NCI-H2029 treated with DMSO at 0.1 percent for 48 hours (cell line): ENCODE results near the gene KCMF1.

Source experiments
- DNase-seq: peaks from one replicate; lab custom pipeline; 2025; lab: John Stamatoyannopoulos, UW

KCMF1 gene

DNA sequence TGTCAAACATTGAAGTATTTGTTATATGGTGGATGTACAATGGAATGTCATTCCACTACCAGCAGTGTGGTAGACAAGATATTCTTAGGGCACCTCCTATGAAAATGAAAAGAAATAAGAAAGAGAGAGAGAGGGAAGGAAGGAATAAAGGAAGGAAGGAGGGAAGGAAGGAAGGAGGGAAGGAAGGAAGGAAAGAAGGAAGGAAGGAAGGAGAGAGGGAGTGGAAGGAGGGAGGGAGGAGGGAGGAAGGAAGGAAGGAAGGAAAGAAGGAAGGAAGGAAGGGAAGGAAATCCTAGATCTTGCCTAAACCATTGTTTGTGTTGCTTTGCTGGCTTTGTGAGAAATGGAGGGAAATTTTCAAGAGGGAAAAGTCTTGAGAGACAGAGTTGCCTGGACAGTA, 112.1 kb downstream of the KCMF1 start:
- no peak for DNase-seq

DNA sequence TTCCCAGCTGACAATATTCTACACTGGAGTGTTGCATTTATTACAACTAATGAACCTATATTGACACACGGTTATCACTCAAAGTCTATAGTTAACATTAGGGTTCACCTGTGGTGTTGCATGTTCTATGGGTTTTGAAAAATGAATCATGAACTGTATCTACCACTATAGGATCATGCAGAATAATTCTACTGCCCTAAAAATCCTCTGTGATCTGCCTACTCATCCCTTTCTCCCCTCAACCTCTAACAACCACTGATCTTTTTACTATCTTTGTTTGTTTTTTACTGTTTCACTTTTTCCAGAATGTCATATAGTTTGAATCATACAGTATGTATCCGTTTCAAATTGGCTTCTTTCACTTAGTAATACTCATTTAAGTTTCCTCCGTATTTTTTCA, 114.6 kb downstream of the KCMF1 start:
- DNase-seq = no peak

DNA sequence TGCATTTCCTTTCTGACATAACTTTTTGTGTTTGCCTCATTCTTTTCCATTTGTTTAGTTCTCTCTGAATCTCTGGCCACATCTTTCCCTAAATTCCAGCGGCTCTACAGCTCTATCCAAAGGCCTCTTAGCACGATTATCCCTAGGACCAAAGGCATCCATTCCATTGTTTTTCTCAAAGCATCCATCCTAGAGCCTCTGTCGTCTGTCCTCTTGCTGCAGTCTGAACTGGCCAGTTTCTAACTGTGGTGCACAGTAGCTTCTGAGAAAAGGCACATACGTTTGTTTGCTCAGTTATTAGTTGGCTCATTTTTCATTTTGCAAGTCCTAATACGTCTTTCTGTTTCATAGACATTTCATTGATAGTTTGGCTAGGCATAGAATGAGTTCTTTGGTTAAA, 116.6 kb downstream of the KCMF1 start:
- DNase-seq = no peak

DNA sequence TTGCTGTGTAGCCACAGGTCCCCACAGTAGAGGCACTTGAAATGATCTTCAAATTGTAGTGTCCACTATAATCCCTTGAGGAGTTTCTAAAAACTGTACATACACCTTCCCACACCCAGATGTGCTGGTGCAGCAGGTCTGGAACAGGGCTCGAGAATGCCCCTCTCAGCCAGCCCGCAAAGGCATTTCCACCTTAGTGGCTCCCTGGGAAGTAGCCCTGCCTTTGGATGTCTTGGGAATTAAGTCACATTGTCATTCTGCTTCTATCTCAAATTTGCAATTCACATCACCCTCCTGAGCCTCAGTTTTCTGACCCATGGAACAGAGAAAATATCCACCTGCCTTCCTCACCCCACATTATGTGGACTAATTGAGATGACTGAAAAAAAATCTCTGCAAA, 118.0 kb downstream of the KCMF1 start:
- DNase-seq = no peak

DNA sequence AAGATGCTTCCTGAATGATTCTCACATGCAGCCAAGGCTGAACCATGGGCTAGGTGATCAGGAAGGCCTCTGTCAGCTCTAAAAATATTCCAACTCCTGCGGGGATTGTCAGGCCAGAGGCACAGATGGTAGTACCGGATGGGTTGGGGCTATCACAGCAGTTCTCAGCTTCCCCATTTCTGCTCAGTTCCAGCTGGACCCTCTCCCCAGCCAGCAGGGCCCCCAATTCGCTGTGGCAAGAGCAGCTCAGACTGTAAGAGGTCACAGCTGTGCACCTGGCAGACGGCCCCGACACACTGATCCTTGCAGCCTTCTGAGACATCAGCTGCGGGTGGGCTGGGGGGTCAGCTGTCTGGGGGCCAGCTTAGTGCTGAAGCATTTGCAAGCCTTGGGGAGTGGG, 118.6 kb downstream of the KCMF1 start:
- DNase-seq = no peak

DNA sequence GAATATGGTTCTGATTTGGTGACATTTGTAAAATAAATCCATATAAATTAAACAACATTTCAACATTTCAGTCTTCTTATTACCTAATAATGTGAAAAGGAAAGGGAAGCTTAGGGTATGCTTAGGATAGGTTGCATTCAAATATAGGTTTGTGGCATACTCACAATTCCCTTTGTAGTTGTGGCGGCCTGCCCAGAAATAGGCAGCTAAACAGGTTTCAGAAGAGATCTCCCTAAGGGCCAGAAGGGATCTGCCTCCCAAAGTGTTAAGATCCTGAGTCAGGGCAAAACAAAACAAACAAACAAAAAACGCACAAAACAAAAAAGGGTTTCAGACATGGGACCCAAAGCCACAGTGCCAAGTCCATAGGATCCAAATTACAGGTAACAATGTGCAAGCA, 120.9 kb downstream of the KCMF1 start:
- no peak for DNase-seq

DNA sequence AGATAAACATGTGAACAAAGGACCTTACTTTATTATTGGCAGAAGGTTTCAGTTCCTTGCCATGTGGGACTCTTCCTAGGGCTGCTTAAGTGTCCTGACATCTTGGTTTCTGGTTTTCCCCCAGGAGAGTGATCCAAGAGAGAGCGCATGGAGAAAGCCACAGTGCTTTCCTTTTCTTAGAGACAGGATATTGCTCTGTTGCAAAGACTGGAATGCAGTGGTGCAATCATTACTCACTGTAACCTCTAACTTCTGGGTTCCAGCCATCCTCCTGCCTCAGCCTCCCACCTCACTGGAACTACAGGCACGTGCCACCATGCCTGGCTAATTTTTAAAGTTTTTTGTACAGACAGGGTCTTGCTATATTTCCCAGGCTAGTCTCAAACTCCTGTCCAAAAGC, 124.1 kb downstream of the KCMF1 start:
- DNase-seq = no peak

DNA sequence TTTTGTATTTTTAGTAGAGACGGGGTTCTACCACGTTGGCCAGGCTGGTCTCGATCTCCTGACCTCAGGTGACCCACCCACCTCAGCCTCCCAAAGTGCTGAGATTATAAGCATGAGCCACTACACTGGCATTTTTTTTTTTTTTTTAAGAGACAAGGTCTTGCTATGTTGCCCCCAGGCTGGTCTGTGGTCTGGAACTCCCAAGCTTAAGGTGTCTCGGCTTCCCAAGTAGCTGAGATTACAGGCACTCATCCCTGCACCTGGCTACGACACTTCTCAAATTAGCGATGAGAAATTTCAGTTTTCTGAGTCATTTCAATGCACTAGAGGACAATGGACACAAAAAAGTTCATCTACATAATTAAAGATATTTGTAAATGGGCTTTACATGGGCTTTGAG, 125.7 kb downstream of the KCMF1 start:
- no peak for DNase-seq

DNA sequence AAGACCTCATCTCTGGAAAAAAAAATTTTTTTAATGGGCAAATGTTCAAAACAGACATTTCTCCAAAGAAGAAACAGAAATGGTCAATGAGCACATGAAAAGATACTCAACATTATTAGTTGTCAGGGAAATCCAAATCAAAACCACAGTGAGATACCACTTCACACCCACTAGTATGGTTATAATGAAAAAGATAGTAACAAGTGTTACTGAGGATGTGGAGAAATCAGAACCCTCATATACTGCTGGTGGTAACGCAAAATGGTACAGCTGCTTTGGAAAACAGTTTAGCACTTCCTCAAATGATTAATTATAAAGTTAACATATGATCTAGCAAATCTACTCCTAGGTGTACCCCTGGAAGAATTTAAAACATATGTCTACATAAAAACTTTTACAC, 133.3 kb downstream of the KCMF1 start:
- DNase-seq = no peak

DNA sequence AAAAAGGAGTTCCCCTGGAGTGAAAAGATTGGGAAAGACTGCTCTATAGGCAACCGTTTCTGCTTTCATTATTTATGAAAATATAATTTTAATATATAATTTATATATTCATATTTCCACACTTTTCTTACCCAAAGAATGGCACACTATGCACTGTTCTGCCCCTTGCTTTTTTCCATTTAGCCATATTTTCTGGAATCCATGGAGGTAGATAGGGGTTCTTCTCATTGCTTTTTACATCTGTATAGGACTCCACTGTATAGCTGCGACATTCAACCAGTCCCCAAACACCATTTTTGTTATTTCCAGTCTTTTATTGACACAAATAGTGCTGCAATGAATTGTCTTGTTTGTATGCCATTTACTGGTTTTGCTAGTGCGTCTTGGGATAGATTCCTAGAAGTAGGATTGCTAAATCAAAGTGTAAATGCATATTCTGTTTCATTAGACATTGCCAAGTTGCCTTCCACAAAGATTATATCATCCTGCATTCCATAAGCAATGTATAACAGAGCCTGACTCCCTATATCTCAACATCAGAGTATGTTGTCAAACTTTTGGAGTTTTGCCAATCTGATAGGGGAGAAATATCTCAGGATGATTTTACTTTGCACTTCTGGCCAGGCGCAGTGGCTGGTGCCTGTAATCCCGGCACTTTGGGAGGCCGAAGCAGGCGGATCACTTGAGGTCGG, 135.7 kb downstream of the KCMF1 start:
- DNase-seq = no peak
